Heart left ventricle (tissue), 13 donors: ENCODE results near the gene POLR2J3.
"Not testable (repeated sequence)": the region's sequence is repeated elsewhere in the genome, so short reads cannot be mapped to it uniquely, and the experiment has no call there.

Experiments
- CTCF ChIP-seq, 12 donors: fragments of 200-600 bp; sonication (generic) in 4 of 12; IDR thresholded peaks; one replicate each; pipeline versions ENCODE4 v1.5.0 to v1.8.0; 2018 to 2022; ENCODE audit warnings: antibody characterized with exemption in 12 of 12, mild to moderate bottlenecking in 5 of 12
- POLR2A ChIP-seq, 2 donors: fragments of 450-650 bp; IDR thresholded peaks; one replicate each; pipeline ENCODE4 v1.6.1; 2017; ENCODE audit warnings: antibody characterized with exemption in 2 of 2, mild to moderate bottlenecking in 2 of 2, moderate library complexity in 2 of 2
- donor health status: ischemic (EF 13 %, LVEDD 7.1; RV severe dilation, severe dysfunction).
- donor health status: DM: no; HTN: yes; CAD: no.
- donor health status: DM: no; HTN: no; CAD: no.
- donor health status: ischemic (EF 25% LVEDD 6.9; RV normal size, moderate dysfunction).
- donor health status: ischemic (EF 25% LVEDD 5.7; RV mildly dilated, moderate dysfunction).
- donor health status: ischemic (EF 35%, LVEDD 5.7; RV mildly dilated, moderate dysfunction).
- donor health status: nonischemic (EF 11% LVEDD 7.7; RV severe dilation, severe dysfunction).
- donor health status: DM: yes; HTN: yes; CAD: no.
- donor health status: PGD.
- donor health status: ischemic (EF 29% LVEDD 5.4; RV normal size, mild dysfunction).
- donor health status: nonischemic (EF 23%, LVEDD 6.1; RV moderate dilation, normal function).

DNA sequence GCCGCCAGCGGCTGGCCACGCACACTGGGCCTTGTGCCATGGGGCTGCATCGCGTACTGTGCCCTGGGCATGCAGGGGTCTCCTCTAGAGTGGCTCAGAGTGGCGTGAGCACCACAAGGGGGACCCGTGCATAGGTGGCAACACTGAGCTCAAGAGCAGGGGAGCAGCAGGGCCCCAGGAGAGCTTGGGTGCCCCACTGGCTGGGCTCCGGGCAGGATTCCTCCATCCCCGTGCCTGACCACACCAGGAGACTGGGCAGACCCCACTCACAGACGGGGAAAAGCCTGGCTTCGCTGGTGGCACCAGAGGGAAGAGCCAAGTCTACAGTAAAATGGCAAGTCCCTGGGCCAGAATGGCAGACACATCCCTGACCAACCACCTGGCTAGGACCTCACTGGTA is 3.8 kb downstream of the POLR2J3 start:
- not testable (repeated sequence) for TF ChIP-seq CTCF, POLR2A (IDR thresholded peaks at IDR 0.05)
